Ovary (tissue), 9 donors: Measurements from ENCODE around the gene UMAD1. TPM values are rescaled to one million over a fixed set of nuclear protein-coding genes. Genes with fewer than 3 reads are reported as not detected.
"Not testable (repeated sequence)": the region's sequence is repeated elsewhere in the genome, so short reads cannot be mapped to it uniquely, and the experiment has no call there.

Source experiments
- DNase-seq, 5 donors: peaks; one replicate each; pipeline ENCODE4 v3.0.0-alpha.2; 2019 to 2020
- H3K27ac ChIP-seq, 2 donors: fragments of 200-600 bp; one replicate each; pipeline versions ENCODE4 v1.5.1 to v1.8.0; 2019 to 2022
- H3K27me3 ChIP-seq: fragments of 200-600 bp; one replicate; pipeline ENCODE4 v1.8.0; 2022
- H3K36me3 ChIP-seq: fragments of 200-600 bp; sonication (generic); one replicate; pipeline ENCODE4 v1.5.1; 2019
- H3K4me1 ChIP-seq: one replicate; pipeline ENCODE4 v1.8.1; 2013; ENCODE audit warnings: mild to moderate bottlenecking, moderate library complexity; ENCODE audit not compliant: insufficient read depth
- H3K4me3 ChIP-seq: fragments of 200-600 bp; sonication (generic); one replicate; pipeline ENCODE4 v1.5.1; 2017
- H3K9me3 ChIP-seq, 2 donors: fragments of 200-600 bp in 1 of 2; sonication (generic) in 1 of 2; one replicate each; pipeline versions ENCODE4 v1.5.1 to v1.8.1; 2013 to 2019; ENCODE audit warnings: mild to moderate bottlenecking in 1 of 2, moderate library complexity in 1 of 2
- EP300 ChIP-seq: sonication (generic); formaldehyde crosslinking; IDR thresholded peaks from one replicate; pipeline ENCODE4 v1.6.1; 2017; ENCODE audit warnings: antibody characterized with exemption
- POLR2A ChIP-seq: fragments of 450-650 bp; IDR thresholded peaks from one replicate; pipeline ENCODE4 v1.6.1; 2017; ENCODE audit warnings: antibody characterized with exemption, mild to moderate bottlenecking, moderate library complexity
- WGBS, 3 donors: extraction: QIAGEN DNeasy Blood & Tissue Kit in 1 of 3; methylation state at CpG; one replicate each; pipeline versions ENCODE4 v1.1.5 to v1.1.7; 2013 to 2017; 5-methylcytosine and 5-hydroxymethylcytosine counted together
- intact Hi-C, 4 donors: fragments of 100-400 bp; cut with DNase I; formaldehyde crosslinking; loops; one replicate each; pipeline versions ENCODE4 v1.11.0 to v1.15.1; 2022 to 2023
- polyA plus RNA-seq, 2 donors: library from polyadenylated mRNA; stranded (reverse); fragments of 200-250 nt in 1 of 2; fragments of 350-450 nt in 1 of 2; fragmentation: Illumina TruSeq in 1 of 2; extraction: RNeasy Lipid Tissue Mini Kit (QIAGEN cat#74804) in 1 of 2; gene quantifications; one replicate each; pipeline ENCODE4 v1.2.3, GENCODE V29; 2013 to 2014
- total RNA-seq, 7 donors: library from RNA; depleted of rRNA in 2 of 7; stranded (reverse); fragments of >200 nt in 2 of 7; fragmentation: NEBNext Ultra II Directional in 3 of 7; extraction: Animal tissue kit (Norgen Biotek cat#: 25700) in 3 of 7; gene quantifications; one replicate each; pipeline versions ENCODE4 v1.1.0 to v1.2.4, GENCODE V29; 2016 to 2023
- TF ChIP-seq, protein P1 (sequence below), 3 donors: fragments of 450-650 bp in 2 of 3; fragments of 200-600 bp in 1 of 3; IDR thresholded peaks; one replicate each; pipeline versions ENCODE4 v1.5.1 to v1.8.0; 2016 to 2022; ENCODE audit warnings: antibody characterized with exemption in 3 of 3, mild to moderate bottlenecking in 1 of 3
- donor health status: DM: no; HTN: no; CAD: no; lungs with moderate emphysema.
- donor health status: DM: no; HTN: no; CAD: no.
- donor health status: Bipolar disorder and iron deficiency.
- donor health status: DM: yes; HTN: yes; CAD: no.
- donor health status: DM: no; HTN: no; CAD: no.
- donor health status: DM: yes; HTN: yes; CAD: no.

UMAD1 gene
- total and polyA plus RNA-seq, 9 donors = 10.4 to 19.1 (median 16.2) TPM

DNA sequence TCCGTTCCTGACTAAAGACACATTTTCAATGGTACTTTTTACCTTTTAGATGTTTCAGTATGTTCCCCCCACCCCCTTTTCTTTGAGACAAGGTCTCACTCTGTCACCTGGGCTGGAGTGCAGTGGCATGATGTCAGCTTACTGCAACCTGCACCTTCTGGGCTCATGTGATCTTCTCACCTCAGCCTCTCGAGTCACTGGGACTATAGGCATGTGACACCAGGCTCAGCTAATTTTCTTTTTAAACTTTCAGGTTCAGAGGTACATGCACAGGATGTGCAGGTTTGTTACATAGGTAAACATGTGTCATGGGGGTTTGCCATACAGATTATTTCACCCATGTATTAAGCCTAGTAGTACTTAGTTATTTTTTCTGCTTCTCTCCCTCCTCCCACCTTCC is 177.2 kb downstream of the UMAD1 start:
- WGBS, 3 donors = 89 to 98% (median 95%) methylated on average over 2 of the region's 2 CpGs
- Histone ChIP-seq H3K36me3 (no peaks in the 10 kb centered on the region), H3K9me3 (no peaks in the 10 kb centered on the region), H3K4me3 (no peak overlapping the region), H3K27ac (no peak overlapping the region), H3K4me1 (no peaks in the 10 kb centered on the region), H3K27me3 (no peaks in the 10 kb centered on the region)
- DNase-seq = no peak
- intact Hi-C loops = no loop called here
- no peak for TF ChIP-seq POLR2A
- no peak for TF ChIP-seq EP300
- TF ChIP-seq, protein P1, sequence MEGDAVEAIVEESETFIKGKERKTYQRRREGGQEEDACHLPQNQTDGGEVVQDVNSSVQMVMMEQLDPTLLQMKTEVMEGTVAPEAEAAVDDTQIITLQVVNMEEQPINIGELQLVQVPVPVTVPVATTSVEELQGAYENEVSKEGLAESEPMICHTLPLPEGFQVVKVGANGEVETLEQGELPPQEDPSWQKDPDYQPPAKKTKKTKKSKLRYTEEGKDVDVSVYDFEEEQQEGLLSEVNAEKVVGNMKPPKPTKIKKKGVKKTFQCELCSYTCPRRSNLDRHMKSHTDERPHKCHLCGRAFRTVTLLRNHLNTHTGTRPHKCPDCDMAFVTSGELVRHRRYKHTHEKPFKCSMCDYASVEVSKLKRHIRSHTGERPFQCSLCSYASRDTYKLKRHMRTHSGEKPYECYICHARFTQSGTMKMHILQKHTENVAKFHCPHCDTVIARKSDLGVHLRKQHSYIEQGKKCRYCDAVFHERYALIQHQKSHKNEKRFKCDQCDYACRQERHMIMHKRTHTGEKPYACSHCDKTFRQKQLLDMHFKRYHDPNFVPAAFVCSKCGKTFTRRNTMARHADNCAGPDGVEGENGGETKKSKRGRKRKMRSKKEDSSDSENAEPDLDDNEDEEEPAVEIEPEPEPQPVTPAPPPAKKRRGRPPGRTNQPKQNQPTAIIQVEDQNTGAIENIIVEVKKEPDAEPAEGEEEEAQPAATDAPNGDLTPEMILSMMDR (IDR thresholded peaks at IDR 0.05) = no peak

DNA sequence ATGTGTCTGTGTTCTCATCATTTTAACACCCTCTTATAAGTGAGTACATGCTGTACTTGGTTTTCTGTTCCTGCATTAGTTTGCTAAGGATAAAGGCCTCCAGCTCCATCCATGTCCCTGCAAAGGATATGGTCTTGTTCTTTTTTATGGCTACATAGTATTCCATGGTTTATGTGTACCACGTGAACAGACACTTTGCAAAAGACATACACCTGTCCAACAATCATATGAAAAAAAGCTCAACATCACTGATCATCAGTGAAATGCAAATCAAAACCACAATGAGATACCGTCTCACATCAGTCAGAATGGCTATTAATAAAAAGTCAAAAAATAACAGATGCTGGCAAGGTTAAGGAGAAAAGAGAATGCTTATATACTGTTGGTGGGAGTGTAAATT is 177.6 kb downstream of the UMAD1 start:
- H3K4me1 ChIP-seq, H3K27ac ChIP-seq, H3K9me3 ChIP-seq, H3K27me3 ChIP-seq, DNase-seq, H3K36me3 ChIP-seq, intact Hi-C loops, H3K4me3 ChIP-seq: not testable (repeated sequence)
- 97% methylated on average over 2 of the region's 2 CpGs for WGBS, 3 donors

DNA sequence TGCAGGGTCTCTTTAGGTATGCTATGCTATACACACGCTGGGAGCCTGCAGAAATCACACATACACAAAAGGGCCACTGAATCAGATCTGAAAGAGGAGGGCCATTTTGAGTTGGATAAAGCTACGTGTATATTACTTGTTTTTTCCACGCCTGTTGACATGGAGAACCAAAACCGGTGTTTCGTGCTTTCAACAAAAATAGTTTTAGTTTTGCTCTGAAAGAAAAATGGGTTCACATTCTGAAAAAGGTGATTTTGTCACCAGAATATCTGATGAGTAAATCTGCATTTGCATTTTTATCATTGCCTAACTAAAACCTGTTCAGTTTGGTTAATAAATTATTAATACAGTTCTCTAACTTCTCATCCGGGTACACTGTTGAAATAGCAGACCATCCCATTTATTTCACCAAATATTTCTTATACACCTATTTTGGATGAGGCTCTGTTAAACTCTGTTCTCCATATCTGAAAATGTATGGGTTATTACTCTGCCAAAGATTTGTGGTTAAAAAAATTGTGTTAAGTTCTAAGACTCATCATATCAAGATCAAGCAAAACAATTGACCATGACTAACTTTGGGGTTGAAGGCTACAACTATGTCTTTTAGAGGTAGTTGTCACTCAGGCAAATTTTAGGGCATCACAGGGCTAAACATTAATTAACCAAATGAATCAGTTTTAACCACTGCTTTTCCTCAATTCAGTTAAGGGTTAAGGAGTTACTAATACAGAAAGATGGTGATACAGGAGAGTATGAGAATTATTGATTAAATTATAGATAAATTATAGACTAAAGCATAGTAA is 179.1 kb downstream of the UMAD1 start:
- WGBS, 3 donors = 86 to 90% (median 88%) methylated on average over 6 of the region's 6 CpGs
- Histone ChIP-seq H3K4me1 (no peaks in the 10 kb centered on the region), H3K4me3 (no peak overlapping the region), H3K9me3 (no peaks in the 10 kb centered on the region), H3K36me3 (no peaks in the 10 kb centered on the region), H3K27ac (no peak overlapping the region), H3K27me3 (no peaks in the 10 kb centered on the region)
- DNase-seq = no peak
- TF ChIP-seq, protein P1 (IDR thresholded peaks at IDR 0.05) = no peak
- TF ChIP-seq EP300 (no peak), POLR2A (no peak)
- intact Hi-C loops = no loop called here

DNA sequence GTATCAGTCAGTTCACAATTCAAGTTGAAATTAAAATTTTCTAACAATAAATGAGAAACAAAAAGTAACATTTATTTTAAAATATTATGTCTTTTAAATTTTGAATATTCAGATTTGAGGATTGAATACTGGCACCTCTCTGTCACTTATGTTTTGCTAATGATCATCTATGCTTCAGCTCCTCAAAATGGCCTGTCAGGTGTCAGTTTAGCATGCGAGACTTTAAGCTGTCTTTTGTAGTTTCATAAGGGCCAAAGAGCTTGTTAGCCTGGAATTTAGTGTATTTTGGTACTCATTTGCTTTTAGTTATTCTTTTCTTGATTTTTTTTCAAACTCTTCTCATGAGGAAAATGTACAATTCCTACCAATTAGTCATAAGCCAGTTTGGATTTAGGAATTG is 179.9 kb downstream of the UMAD1 start:
- no peaks in the 10 kb centered on the region for H3K4me1 ChIP-seq
- H3K27ac ChIP-seq = no peak overlapping the region
- intact Hi-C loops = no loop called here
- H3K9me3 ChIP-seq = no peaks in the 10 kb centered on the region
- no peaks in the 10 kb centered on the region for H3K27me3 ChIP-seq
- DNase-seq = no peak
- no peaks in the 10 kb centered on the region for H3K36me3 ChIP-seq
- 92 to 96% (median 96%) methylated on average over 1 of the region's 1 CpG for WGBS, 3 donors
- H3K4me3 ChIP-seq = no peak overlapping the region
- TF ChIP-seq, protein P1 (IDR thresholded peaks at IDR 0.05) = no peak
- TF ChIP-seq EP300 = no peak
- TF ChIP-seq POLR2A = no peak

DNA sequence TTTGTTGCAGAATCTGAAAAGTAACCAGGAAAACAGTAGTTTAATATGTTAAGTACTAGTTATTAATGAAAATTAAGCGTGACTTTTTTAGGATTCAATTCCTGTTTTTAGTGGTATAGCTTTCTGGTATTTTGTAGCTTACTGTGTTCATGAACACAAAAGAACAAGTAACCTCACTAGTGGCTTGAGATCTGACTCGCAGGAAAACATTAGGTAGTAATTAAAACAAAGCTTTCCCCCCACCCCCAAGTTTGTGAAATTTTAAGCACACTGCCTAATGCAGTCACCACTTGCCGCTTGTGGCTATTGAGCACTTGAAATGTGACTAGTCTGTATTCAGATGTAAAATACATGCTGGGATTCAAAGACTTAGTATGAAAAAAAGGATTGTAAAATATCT is 180.4 kb downstream of the UMAD1 start:
- Histone ChIP-seq H3K36me3 (no peaks in the 10 kb centered on the region), H3K27me3 (no peaks in the 10 kb centered on the region), H3K4me3 (no peak overlapping the region), H3K27ac (no peak overlapping the region), H3K4me1 (no peaks in the 10 kb centered on the region), H3K9me3 (no peaks in the 10 kb centered on the region)
- no peak for TF ChIP-seq POLR2A
- intact Hi-C loops = no loop called here
- 85 to 90% (median 89%) methylated on average over 3 of the region's 3 CpGs for WGBS, 3 donors
- no peak for DNase-seq
